SHP77 (cell line): ENCODE results near the gene FAM25C.
"Not testable (repeated sequence)": the region's sequence is repeated elsewhere in the genome, so short reads cannot be mapped to it uniquely, and the experiment has no call there.

Experiments used
- DNase-seq, 2 experiments: peaks; one replicate each; lab custom pipeline; 2025; lab: John Stamatoyannopoulos, UW

The FAM25C gene

DNA sequence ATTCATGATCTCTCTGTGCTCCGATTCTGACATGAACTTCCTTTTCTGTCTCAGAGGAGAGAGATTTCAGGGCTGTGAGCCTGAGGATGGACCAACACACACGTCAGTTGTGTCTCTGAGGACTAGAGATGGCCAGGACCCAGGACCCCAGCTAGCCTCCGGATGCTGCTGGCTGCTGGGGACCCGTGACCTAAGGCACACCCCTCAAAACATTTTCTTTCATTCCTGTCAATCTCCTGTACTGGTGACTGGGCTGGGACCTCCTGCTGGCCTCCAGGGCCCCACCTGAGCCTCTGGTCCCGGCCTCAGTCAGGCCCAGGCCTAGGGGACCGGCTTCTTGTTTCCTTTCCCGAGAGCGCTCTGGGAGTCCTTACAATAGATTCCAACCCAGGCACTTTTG, 42.4 kb downstream of the FAM25C start:
- DNase-seq, result not testable (repeated sequence)

DNA sequence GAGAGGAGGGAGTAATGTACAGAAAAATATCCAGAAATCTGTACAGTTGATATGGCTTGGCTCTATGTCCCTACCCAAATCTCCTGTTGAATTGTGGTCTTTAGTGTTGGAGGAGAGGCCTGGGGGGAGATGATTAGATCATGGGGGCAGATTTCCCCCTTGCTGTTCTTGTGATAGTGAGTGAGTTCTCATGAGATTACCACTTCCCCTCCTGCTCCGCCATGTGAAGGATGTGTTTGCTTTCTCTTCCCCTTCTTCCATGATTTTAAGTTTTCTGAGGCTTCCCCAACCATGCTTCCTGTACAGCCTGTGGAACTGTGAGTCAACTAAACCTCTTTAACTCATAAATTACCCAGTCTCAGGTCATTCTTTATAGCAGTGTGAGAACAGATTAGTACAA, 52.2 kb downstream of the FAM25C start:
- DNase-seq, result not testable (repeated sequence)
